Parietal lobe (tissue), 1 donor: ENCODE data around the gene FOXL1. TPM values are rescaled to one million over a fixed set of nuclear protein-coding genes. Genes with fewer than 3 reads are reported as not detected.

Experiments used
- total RNA-seq: library from RNA; depleted of rRNA; stranded (reverse); fragments of >200 nt; gene quantifications from one replicate; pipeline ENCODE4 v1.2.3, GENCODE V29; 2014

Gene FOXL1
- 0.63 TPM for total RNA-seq

DNA sequence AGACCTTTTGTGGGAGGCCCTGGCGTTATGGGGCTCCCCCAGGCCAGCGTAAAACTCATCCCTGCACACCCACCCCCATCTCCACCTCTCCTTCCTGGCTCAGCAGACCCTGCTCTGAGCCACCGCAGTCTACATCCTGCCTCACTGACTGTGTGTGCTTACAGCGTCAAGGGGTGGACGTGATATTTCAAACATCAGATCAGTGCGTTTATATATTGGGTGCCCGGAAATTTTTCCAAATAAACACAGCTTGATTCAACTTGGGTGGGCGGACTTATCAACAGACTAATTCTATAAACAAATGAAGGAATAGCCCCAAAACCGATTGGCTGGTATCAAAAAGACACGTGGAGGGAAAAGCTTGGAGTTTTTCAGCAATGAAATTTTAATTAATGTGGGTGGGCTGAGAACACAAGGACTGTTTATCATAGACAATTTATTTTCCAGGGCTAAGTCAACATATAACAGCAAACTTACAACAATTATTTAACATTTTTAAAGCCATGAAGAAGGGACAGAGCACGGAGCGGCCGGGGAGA lies at the start of gene FOXL1:
TSS of gene FOXL1 (plus strand) at position 489 of the 539 bp plus-strand sequence. CDS start 175 bp downstream, outside the sequence.

DNA sequence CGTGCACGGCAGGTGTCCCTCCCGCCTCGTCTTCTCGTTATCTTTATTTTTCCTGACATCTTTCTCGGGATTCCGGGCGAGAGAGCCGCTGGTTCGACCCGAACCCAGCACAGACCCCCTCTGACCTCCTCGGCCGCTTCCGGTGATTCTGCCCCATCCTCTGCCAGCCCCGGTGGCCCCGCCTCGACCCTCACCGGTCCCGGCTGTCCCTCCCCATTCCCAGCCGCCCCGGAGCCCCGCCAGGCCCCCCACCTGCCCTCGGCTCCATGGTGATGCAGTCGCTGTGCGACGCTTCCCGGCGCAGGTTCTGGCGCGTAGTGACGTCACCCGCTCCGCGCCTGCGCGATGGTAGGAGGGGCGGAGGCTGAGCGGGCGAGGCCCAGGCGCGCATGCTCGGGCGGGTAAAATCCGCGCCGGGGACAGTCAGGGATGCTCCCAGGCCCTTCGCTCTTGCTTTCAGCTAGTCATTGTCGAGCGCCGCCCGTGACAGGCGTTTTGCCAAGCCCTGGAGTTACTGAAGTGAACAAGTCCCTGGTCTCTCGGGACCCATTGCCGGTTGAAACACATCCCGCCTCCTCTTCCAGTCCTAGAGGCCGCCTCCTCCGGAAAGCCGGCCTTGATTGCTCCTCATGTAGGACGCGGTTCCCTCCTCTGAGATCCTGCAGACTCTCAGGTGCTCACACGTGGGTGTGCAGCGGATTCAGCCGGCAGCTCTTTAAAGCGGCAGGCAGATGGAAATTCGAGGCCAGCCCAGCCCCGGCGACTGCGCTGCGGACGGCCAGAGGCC lies 23.2 kb upstream of the FOXL1 start, which contains the start of gene MTHFSD:
TSS of gene MTHFSD (minus strand) at position 319 of the 787 bp plus-strand sequence. CDS start at position 268, 51 bp downstream.

DNA sequence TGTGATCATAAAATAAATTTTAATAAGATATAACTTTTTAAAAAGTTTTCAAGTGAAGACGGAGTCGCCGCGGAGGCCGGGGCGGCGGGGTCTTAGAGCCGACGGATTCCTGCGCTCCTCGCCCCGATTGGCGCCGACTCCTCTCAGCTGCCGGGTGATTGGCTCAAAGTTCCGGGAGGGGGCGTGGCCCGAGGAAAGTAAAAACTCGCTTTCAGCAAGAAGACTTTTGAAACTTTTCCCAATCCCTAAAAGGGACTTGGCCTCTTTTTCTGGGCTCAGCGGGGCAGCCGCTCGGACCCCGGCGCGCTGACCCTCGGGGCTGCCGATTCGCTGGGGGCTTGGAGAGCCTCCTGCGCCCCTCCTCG lies 11.8 kb upstream of the FOXL1 start, which contains the start of gene FOXC2:
TSS of gene FOXC2 (plus strand) at position 229 of the 365 bp plus-strand sequence. CDS start 507 bp downstream, outside the sequence.

Other genes with a start within 250 kb of the FOXL1 start
- 0.31 TPM for gene FOXF1, start 68.0 kb upstream of the FOXL1 start, total RNA-seq
- gene MTHFSD, start 23.3 kb upstream of the FOXL1 start, total RNA-seq, result 30.4 TPM
- not detected for gene FOXC2, start 11.7 kb upstream of the FOXL1 start, total RNA-seq